ENCODE measurements around the gene PIP5K1C.

Gene PIP5K1C

DNA sequence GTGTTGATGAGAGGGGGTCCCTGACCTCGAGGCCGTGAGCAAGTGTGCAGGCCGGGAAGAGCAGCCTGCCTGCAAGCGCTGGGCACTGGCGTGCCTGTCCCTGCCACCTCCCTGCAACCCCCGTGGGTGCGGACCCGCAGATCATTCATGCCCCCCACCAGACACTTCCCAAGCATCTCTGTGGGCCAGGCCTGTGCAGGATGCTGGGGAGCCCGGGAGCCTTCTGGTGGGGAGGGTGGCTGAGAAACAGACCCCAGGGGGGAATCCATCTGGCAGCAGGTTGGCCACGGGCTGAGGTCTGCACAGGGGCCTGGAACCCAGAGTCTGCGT is 55.2 kb downstream of the PIP5K1C start:
- TF ChIP-seq, protein P1, sequence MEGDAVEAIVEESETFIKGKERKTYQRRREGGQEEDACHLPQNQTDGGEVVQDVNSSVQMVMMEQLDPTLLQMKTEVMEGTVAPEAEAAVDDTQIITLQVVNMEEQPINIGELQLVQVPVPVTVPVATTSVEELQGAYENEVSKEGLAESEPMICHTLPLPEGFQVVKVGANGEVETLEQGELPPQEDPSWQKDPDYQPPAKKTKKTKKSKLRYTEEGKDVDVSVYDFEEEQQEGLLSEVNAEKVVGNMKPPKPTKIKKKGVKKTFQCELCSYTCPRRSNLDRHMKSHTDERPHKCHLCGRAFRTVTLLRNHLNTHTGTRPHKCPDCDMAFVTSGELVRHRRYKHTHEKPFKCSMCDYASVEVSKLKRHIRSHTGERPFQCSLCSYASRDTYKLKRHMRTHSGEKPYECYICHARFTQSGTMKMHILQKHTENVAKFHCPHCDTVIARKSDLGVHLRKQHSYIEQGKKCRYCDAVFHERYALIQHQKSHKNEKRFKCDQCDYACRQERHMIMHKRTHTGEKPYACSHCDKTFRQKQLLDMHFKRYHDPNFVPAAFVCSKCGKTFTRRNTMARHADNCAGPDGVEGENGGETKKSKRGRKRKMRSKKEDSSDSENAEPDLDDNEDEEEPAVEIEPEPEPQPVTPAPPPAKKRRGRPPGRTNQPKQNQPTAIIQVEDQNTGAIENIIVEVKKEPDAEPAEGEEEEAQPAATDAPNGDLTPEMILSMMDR (IDR thresholded peaks at IDR 0.05; ENCODE audit: borderline replicate concordance, control extremely low read depth, extremely low read depth, insufficient read depth, missing control alignments) = no peak
- no peak for DNase-seq (ENCODE audit: low spot score)
- in situ Hi-C loops (cut with MboI; ENCODE audit: low sequenced_read_pairs, unreplicated experiment) = no loop called here

DNA sequence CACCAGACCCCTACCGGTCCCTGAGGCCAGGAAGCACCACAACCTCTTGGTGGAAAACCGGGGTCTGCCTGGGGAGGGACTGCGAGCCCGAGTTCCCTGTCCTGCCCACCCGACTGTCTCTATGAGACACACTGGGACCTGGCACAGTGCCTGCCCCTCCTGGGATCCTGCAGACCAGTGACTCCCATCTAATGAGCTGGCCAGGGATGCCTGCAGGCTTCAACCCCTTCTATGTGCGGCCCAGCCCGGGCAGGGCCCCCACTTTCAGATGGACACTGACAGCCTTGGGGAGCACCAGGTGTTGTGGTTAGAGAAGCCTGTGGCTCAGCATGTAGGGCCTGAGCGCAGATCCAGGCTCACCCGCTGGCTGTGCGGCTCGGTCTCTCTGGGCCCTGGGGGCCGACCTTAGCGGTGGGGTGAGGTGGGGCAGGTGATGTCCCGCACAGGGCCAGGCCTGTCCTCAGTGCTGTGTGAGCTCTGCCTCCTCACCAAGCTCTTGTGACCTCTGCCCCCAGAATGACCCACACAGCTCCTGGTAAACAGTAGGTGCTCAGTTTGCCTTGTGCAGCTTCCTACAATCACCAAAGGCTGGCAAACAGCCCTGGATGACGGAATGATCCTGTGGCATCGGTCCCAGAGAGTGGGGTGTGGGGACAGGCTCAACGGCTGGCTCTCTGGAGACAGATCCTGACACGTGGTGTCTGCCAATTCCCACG is 55.8 kb downstream of the PIP5K1C start:
- TF ChIP-seq, protein P1 (IDR thresholded peaks at IDR 0.05; ENCODE audit: borderline replicate concordance, control extremely low read depth, extremely low read depth, insufficient read depth, missing control alignments) = no peak
- in situ Hi-C loops (cut with MboI; ENCODE audit: low sequenced_read_pairs, unreplicated experiment) = no loop called here
- no peak for DNase-seq (ENCODE audit: low spot score)

DNA sequence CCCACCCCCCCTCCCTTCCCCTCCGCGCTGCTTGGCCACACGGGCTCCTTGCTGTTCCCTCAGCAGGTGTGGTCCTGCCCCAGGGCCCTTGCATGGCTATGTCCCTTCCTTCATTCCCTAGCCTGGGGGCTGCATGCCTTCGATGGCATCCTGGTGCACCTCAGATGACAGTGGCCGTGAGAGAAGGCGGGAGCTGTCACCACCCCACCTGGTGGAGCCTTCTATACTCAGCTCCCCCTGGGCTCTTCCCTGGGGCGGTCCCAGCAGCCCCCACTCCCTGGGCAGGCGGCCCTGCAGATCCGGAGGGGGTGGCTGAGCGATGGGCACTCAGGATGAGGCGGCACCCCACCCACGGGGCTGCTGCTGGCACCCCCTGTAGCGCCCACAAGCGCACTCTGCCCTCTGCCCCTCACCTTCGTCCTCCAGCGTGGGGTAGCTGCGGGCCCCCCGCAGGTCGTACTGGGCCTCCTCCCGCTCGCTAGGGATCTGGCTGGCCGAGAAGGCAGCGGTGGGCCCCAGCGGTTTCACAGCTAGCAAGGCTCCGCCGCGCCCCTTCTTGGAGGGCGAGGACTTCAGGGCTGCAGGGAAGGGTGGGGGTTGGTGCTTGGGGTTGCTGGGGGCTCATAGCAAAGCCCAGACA is 56.5 kb downstream of the PIP5K1C start:
- DNase-seq (ENCODE audit: low spot score) = no peak
- TF ChIP-seq, protein P1 (IDR thresholded peaks at IDR 0.05; ENCODE audit: borderline replicate concordance, control extremely low read depth, extremely low read depth, insufficient read depth, missing control alignments) = no peak
- in situ Hi-C loops (cut with MboI; ENCODE audit: low sequenced_read_pairs, unreplicated experiment) = no loop called here

- DNase-seq (ENCODE audit: low spot score) = no peak
- in situ Hi-C loops (cut with MboI; ENCODE audit: low sequenced_read_pairs, unreplicated experiment) = no loop called here
- TF ChIP-seq, protein P1 (IDR thresholded peaks at IDR 0.05; ENCODE audit: borderline replicate concordance, control extremely low read depth, extremely low read depth, insufficient read depth, missing control alignments) = no peak
Observed at GRCh38 chr19:3642987-3643673, 57.1 kb downstream of the PIP5K1C start.

DNA sequence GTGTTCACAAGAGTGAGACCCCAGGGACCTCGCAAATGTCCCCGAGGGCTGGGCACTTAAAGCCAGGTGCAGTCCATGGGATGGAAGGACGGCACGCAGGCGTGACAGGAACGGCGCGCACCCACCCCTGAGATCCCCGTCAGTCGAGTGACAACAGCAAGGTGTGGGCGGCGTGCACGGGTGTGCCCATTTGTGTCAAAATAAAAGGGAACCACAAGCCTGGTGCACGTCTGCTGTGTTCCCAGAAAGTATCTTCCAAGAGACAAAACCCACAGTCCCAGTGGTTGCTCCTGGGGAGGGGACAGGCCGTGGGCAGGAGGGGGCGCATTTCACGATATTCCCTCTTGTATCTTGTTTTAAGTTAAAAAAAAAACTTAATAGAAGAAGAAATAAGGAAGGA is 58.0 kb downstream of the PIP5K1C start:
- TF ChIP-seq, protein P1 (IDR thresholded peaks at IDR 0.05; ENCODE audit: borderline replicate concordance, control extremely low read depth, extremely low read depth, insufficient read depth, missing control alignments) = no peak
- DNase-seq (ENCODE audit: low spot score) = no peak
- in situ Hi-C loops (cut with MboI; ENCODE audit: low sequenced_read_pairs, unreplicated experiment) = no loop called here

GRCh38 chr19:3641515-3642269 is 58.6 kb downstream of the PIP5K1C start:
- TF ChIP-seq, protein P1 (IDR thresholded peaks at IDR 0.05; ENCODE audit: borderline replicate concordance, control extremely low read depth, extremely low read depth, insufficient read depth, missing control alignments) = no peak
- DNase-seq (ENCODE audit: low spot score) = no peak
- in situ Hi-C loops (cut with MboI; ENCODE audit: low sequenced_read_pairs, unreplicated experiment) = no loop called here
